ENCODE data around the gene EGFR.

DNA sequence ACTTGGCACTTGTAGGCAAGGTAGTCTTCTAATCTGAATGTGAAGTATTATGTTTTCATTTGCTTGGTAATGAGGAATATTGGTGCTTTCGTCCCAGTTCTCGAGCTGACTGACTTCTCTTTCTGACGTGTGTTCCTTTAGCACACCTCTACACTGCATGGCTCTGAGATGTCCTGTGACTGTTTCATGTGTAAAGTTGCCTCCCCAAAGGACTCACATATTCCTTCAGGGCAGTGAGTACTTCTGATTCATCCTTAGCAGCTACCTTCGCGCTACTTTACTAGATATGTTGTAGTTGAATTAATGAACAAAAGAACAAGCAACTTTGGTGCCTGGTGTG lies 113.7 kb downstream of the EGFR start:
- TF ChIP-seq POLR2AphosphoS5 (IDR thresholded peaks at IDR 0.05) (no peak), POLR2A (IDR thresholded peaks at IDR 0.05) (no peak)
- TF ChIP-seq, protein P1, sequence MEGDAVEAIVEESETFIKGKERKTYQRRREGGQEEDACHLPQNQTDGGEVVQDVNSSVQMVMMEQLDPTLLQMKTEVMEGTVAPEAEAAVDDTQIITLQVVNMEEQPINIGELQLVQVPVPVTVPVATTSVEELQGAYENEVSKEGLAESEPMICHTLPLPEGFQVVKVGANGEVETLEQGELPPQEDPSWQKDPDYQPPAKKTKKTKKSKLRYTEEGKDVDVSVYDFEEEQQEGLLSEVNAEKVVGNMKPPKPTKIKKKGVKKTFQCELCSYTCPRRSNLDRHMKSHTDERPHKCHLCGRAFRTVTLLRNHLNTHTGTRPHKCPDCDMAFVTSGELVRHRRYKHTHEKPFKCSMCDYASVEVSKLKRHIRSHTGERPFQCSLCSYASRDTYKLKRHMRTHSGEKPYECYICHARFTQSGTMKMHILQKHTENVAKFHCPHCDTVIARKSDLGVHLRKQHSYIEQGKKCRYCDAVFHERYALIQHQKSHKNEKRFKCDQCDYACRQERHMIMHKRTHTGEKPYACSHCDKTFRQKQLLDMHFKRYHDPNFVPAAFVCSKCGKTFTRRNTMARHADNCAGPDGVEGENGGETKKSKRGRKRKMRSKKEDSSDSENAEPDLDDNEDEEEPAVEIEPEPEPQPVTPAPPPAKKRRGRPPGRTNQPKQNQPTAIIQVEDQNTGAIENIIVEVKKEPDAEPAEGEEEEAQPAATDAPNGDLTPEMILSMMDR (IDR thresholded peaks at IDR 0.05): no peak

Measured in breast epithelium (tissue), 3 donors.